Cerebellar nuclear complex (tissue), 1 donor: Measurements from ENCODE around the gene EP300.
"Not testable (repeated sequence)": the region's sequence is repeated elsewhere in the genome, so short reads cannot be mapped to it uniquely, and the experiment has no call there.

Experiments
- DNase-seq, 2 experiments: peaks; one replicate each; lab custom pipeline; 2025; lab: John Stamatoyannopoulos, UW

EP300 gene

GRCh38 chr22:41092023-41092817 is at the start of gene EP300:
Gene EP300 (plus strand): TSS chr22:41092592. CDS start chr22:41093005, 413 bp downstream.
- DNase-seq: peak; percentile 33 to 38

GRCh38 chr22:41043722-41044121 is 48.7 kb upstream of the EP300 start:
- no peak for DNase-seq

GRCh38 chr22:41045575-41045974 is 46.8 kb upstream of the EP300 start:
- DNase-seq: not testable (repeated sequence)

GRCh38 chr22:41047801-41048211 is 44.6 kb upstream of the EP300 start:
- no peak for DNase-seq

GRCh38 chr22:41048345-41048744 is 44.0 kb upstream of the EP300 start:
- DNase-seq: not testable (repeated sequence)

- peak in 1 of 2 experiments; percentile 4 for DNase-seq
These were observed 43.3 kb upstream of the EP300 start for GRCh38 chr22:41048791-41049717.

- not testable (repeated sequence) for DNase-seq
These were observed 42.6 kb upstream of the EP300 start for GRCh38 chr22:41049795-41050194.

GRCh38 chr22:41050883-41051282 is 41.5 kb upstream of the EP300 start:
- no peak for DNase-seq

- no peak for DNase-seq
These were observed 39.5 kb upstream of the EP300 start for GRCh38 chr22:41052661-41053490.

- no peak for DNase-seq
These were observed 35.3 kb upstream of the EP300 start for GRCh38 chr22:41057076-41057475.

- no peak for DNase-seq
These were observed 30.2 kb upstream of the EP300 start for GRCh38 chr22:41062146-41062545.

- DNase-seq: not testable (repeated sequence)
These were observed 28.1 kb upstream of the EP300 start for GRCh38 chr22:41064326-41064725.

- DNase-seq: not testable (repeated sequence)
These were observed 26.1 kb upstream of the EP300 start for GRCh38 chr22:41066341-41066740.

- not testable (repeated sequence) for DNase-seq
These were observed 24.4 kb upstream of the EP300 start for GRCh38 chr22:41067968-41068367.

GRCh38 chr22:41070665-41071331 is 21.6 kb upstream of the EP300 start:
- DNase-seq: no peak

GRCh38 chr22:41074061-41074460 is 18.3 kb upstream of the EP300 start:
- DNase-seq: no peak

- no peak for DNase-seq
These were observed 17.9 kb upstream of the EP300 start for GRCh38 chr22:41074466-41074865.

- no peak for DNase-seq
These were observed 17.3 kb upstream of the EP300 start for GRCh38 chr22:41074941-41075710.

- peak in 1 of 2 experiments; percentile 29 for DNase-seq
These were observed 16.4 kb upstream of the EP300 start for GRCh38 chr22:41075946-41076345.

- DNase-seq: no peak
These were observed 15.5 kb upstream of the EP300 start for GRCh38 chr22:41076857-41077256.
